Thyroid gland (tissue), 4 donors: ENCODE data around the gene TBXAS1.

Experiments used
- CTCF ChIP-seq, 6 experiments: fragments of 200-600 bp in 3 of 6; fragments of 450-650 bp in 3 of 6; sonication (generic) in 3 of 6; IDR thresholded peaks; one replicate each; pipeline ENCODE4 v1.5.1; 2016 to 2019; ENCODE audit warnings: antibody characterized with exemption in 6 of 6, mild to moderate bottlenecking in 2 of 6, inconsistent platforms in 1 of 6, moderate library complexity in 1 of 6
- POLR2A ChIP-seq, 2 donors: fragments of 450-650 bp; IDR thresholded peaks; one replicate each; pipeline ENCODE4 v1.6.1; 2017; ENCODE audit warnings: antibody characterized with exemption in 2 of 2, mild to moderate bottlenecking in 2 of 2, moderate library complexity in 1 of 2

DNA sequence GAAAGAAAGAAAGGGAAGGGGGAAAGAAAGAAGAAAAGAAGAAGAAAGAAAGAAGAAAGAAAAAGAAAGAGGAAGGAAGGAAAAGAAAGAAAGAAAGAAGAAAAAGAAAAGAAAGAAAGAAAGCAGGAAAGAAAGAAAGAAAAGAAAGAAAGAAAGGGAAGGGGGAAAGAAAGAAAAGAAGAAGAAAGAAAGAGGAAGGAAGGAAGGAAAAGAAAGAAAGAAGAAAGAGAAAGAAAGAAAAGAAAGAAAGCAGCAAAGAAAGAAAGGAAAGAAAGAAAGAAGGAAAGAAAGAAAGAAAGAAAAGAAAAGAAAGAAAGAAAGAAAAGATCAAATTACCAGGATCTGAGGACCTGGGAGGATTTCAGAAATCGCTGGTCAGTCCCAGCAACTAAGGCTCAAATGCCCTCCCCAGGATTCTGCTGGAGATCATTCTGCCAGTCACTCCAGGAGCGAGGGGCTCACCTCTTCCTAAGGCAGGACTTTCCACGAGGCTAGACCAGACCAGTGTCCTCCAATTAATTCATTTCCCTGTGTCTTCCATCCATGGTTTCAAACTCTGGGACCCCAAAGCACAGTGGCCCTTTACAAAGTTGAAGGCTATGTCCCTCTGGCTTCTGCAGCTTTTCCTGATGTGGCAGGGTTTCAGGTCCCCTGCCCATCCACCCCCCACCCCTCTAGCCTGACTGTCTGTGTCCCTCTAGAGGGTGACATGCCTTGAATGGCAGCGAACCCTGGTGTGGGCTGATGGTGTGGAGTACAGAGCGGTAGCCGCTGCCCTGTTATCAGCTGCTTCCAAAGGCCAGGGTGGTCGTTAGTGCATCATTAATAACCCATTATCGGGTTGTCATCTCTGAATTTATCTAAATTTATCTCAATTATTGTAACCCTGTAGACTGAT is 155.8 kb downstream of the TBXAS1 start:
- TF ChIP-seq CTCF (IDR thresholded peaks at IDR 0.05) (no peak), POLR2A (IDR thresholded peaks at IDR 0.05) (no peak)
